ENCODE measurements around the gene LEPR.
A peak's percentile ranks its signal among the peaks of the same experiment; 100 is the strongest.

The LEPR gene

DNA sequence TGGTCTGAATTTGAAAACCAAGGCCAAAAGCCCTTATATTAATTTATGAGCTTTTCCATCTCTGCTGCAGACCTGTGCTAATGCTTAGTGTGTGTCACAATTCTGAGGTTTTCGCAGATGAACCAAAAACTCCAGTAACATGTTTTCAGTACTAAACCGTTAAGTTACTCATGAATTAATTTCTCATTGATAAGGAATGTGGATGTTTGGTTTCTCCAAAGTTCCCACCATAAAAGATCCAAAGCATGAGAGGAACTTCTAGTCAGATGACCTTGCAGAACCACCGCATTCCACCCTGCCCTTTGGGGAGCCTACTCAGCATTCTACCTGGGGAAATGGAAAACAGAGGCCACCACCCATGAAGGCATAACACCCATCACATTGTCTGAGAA is 7.5 kb upstream of the LEPR start:
- DNase-seq, result no peak

DNA sequence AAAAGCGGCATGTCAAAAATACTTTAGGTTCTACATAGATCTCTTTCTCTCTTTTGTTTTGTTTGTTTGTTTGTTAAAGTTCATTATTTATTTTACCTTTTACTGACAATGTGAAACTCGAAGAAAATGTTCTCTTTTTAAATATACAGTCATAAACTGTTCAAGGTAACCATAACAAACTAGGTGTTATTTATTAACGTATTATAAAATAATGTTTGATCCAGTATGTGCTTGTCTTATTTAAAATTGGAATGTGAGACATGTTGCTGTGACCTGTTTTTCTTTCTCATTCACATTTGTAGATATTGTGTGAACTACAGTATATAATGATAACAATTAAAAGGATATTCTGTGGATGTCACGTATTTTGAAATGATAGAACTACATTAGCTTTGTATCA is 5.9 kb upstream of the LEPR start:
- no peak for DNase-seq

DNA sequence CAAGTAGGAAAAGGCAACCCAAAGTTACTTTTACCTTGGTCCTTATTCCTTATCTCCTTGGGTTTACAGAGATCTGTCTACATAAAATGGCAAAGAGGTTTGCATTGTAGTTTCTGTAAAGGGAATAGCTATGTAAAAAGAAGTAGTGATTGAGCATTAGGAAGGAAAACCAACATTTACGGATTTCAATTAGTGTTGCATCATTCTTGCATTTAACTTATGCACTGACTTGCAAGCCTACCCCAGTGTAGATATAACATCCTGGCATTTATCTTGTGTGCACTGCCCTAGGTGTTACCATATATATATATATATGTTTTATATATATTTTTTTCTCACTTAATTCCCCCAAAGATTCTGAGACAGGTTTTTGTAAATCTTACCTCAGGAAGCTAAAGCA is 3.7 kb upstream of the LEPR start:
- DNase-seq, result no peak

DNA sequence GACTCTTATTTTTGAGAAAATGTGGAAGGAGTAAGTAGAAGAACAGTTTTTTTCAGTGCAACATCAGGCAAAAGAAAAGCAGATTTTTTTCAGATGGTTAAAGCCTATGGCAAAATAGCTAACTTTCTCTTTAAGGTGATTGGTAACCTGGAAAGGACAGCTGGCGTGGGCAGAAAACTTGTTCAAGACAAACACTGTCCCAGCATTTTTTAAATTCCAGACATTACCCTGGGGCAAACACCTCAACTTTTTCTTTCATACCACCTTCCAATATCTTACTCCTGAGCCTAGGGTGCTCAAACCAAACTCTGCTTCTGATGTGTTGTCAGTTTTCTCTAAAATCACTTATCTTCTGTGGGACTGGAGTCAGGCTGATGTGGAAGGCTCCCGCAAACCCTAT is 2.7 kb upstream of the LEPR start:
- DNase-seq, result no peak

DNA sequence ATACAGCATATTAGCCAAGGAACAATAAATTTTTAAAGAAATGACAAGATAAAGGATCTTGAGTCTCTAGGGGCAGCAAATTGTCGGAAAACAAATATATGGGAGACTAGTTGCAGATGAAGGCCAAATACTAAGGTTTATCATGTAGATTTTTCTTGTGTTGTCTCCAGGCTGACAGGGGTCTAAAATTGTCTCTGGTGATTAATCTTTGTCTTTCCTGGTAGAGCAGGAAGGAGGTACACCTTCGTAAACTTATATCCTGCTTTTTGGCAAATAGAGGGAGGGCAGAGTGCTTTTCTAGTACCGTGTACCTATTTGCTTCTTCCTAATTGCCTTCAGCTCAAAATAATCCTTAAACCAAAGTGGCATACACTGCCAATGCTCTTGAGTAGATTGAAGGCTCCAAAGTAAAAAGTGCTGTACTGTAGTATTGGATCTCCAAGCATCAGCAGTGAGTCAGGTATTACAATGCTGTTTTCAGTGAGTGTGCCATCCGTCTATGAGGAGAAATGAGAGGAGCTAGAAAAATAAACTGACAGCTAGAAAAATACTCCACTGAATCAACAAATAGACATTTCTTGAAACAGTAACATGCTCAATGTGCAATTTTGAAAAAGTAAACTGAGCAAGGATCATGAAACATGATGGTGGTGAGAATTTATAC is 1.8 kb upstream of the LEPR start:
- DNase-seq, result no peak

DNA sequence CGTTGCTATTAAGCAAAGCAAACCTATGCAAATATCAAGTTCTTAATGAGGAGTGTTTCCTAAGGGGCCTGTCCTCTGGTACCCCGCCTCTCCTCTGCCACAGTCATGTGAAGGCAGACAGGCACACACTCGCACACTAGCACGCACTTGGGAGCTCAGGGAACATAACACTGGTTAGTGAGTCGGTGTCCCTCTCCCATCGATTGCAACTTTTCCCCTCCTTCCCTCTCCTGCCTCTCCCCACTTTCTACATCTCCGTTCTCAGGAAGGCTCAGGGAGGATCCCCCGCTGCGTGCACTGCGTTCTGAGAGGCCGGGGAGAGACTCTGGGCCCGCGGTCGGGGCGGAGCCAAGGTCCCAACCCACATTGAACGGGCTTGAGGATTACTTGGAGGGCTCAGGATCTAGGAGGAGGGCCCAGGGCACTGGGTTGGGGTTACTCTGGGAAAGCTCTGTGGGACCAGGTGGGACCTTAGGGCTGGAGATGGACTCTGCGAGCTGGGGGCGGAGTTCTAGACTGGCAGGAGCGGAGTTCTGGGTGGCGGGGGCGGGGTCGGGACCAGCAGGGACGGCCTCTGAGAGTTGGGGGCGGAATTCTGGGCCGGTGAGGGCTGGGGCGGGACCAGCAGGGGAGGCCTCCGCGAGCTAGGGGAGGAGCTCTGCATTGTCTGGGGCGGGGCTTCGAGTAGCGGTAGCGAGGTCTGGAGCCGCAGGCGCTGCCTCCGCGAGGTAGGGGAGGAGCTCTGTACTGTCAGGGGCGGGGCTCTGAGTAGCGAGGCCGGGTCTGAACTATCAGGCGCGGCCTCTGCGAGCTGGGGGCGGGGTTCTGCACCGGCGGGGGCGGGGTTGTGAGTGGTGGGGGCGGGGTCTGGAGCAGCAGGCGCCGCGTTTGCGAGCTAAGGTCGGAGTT is 533 bp upstream of the LEPR start:
- DNase-seq, result peak; percentile 98

DNA sequence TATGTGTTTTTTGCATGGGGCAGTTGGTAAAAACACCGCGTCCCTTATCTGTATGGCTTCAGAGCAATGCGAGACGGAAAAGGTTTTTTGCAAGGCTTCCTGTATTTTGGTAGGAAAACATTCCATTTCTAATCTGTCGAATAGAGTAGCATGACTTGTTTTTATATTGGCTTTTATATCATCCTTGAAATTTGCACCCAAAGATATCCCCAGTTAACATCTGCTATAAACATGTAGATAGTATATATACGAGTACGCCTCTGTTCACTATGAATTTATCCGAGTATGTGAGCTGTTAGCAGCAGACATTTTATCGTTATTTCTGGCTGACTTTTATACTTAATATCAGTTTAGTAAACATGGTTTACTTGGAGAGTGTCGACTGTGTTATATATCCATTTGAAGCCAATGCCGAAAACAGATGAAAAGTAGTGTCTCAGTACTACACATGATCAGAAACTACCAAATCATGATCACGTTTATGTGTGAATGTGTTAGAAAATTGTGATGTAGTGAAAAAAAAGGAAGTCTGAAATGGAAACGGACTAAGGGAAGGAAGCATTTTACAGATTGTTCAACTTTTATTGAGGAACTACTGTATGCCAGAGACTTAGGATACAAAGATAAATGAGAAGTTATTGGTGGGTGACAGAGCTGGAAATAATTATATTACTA is 1.0 kb downstream of the LEPR start:
- DNase-seq, result no peak

DNA sequence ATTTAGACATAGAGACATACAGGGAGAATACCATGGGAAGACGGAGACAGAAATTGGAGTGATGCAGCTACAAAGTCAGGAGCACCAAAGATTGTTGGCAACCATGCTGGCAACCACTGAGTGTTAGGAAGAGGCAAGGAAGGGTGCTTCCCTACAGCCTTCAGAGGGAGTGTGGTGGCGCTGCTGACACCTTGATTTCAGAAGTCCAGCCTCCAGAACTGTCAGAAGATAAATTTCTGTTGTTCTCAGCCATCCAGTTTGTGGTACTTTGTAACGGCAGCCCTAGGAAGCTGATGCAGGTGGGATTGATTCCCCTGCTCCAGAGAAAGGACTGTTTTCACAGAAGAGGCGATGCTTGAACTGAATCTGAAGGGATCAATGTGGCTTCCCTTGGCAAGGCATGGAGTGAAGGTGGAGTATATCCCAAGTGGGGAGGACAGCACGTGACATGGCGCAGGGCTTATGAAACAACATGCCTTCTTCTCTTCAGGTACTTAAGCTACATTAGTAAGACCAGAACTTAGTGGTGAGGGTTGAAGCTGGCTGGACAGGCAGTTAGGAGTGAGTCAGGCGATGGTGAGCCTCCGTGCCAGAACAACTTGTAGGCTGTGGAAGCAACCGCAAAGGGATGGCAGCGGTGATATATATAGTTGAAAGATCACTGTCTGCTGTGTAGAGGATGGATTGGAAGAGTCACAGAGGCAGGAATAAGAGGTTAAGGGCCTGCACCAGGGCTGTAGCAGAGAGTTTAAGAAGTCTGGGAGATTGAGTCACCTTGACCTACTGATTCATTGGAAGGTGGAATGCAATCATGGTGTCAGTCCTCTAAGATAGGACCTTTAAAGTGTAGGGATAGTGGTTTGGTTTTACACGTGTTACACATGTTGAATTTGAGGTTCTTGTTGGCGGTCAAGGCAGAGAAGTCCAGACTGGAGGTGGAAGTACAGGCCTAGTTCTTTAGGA is 2.1 kb downstream of the LEPR start:
- no peak for DNase-seq

DNA sequence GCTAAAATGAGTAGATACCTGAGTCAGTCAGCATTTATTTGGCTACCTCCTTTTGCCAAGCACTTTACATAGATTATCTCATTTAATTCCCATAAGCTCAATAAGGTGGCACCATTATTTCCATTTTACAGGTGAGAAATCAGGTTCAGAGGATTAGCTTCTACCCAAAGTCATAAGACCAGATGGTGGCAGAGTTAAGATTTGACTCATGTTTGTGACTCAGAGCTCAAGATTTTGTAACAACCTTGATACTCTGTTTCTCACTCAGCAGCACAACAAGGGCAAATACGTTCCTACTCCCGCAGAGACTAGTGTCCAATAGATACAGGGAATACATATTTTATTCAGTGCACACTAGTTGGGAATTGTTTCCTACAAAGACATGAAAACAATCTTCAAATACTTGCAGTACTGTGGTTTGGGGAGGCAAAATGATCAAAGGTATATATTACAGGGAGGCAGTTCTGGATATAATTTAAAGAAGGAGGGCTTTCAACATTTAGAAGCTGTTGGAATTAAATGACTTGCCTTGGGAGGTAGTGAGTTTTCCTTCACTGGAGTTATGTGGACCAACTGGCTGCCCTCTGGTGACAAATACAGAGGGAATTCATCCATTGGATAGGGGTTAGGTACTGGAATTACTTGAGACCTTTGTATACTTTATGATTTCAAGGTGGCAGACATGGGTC is 3.6 kb downstream of the LEPR start:
- no peak for DNase-seq

DNA sequence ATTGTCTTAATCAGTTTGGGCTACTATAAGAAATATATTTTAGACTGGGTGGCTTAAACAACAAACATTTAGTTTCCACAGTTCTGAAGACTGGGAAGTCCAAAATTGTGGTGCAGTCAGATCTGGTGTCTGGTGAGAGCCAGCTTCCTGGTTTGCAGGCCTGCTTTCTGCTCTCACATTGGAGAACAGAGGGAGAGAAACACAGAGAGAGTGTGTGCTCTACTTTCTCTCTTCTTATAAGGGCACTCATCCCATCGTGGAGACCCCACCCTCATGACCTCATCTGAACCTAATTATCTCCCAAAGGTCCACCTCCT is 4.1 kb downstream of the LEPR start:
- no peak for DNase-seq

DNA sequence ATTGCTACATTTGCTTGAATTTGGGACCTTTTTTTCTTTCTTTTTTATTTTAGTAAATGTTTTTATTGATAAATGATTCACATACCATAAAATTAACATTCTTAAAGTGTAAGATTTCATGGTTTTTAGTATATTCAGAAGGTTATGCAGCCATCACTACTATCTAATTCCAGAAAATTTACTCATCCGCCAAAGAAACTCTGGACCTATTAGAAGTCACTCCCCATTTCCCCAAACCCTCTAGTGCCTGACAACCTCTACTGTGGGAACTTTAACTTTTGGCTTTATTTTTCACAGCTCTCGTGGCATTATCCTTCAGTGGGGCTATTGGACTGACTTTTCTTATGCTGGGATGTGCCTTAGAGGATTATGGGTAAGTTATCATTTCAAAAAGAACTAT is 4.5 kb downstream of the LEPR start:
- DNase-seq, result no peak

DNA sequence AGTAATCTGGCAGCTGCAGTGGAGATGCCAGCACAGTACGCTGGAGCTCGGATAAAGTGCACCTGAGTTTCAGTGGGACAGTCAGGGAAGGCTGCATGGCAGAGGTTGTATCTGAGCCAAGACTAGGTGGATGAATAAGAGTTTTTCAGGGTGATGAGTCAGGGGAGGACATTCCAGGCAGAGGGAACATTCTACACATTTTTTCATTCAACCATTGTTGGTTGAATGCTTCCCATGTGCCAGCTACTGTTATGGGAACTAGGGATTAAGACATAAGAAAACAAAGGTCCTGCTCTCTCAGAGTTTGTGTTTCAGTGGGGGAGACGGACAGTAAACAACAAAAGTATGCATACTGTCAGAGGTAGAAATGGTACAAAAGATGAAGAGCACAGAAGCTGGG is 5.2 kb downstream of the LEPR start:
- DNase-seq, result no peak

DNA sequence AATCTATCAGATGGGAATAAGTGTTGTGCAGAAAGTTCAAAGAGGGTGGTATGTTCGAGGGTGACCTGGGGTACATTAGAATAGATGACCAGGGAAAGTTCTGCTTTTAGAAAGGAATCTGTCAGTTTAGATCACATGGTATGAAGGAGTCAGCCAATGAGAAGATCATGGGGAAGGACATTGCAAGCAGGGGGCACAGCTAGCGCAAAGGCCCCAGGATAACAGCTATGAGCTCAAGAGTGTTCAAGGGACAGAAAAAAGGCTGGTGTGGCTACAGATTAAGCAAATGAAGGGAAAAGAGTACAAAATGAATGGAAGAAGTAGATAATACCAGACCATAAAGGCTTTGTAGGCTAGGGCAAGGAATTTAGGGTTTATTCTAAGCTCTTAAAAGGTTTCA is 8.6 kb downstream of the LEPR start:
- DNase-seq, result no peak

DNA sequence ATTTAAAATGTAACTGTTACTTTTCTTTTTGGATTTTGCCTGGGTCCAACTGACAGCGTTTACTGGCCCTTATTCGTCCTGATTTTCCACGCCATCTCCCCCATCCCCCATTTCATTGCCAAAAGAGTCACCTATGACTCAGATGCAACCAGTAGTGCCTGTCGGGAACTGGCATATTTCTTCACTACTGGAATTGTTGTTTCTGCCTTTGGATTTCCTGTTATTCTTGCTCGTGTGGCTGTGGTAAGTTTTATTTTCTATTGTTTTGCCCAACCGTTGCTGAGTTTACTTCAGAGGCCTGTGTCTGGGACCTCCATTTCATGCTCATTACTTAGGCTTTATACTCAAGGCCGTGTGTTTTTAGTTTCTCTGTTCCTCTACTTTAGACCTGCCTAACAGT is 9.3 kb downstream of the LEPR start:
- no peak for DNase-seq

DNA sequence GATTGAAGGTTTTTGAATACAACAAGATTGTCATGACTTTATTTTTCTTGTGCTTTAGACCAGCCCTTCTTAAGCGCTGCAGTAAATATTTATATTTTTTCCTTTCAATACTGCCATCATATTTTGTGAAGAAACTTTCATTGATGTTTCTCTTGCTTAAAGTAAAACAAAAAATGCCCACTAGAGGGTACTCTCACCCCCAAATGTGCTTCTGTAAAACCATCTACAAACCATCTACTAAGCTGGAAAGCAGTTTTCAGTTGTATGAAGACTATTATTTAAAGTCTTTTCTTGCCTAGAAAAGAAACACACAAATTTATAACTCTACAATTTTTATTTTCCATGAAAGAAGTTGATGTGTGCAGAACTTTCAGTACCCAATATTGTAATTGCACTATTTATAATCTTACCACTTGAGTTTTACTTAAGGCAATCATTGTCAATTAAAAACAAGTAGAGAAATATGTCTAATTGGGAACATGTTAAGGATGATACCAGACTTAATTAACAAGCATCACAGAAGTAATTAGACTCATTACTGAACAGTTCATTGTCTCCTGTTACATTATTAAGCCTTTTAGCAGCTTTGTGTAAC is 10.7 kb downstream of the LEPR start:
- DNase-seq, result no peak

DNA sequence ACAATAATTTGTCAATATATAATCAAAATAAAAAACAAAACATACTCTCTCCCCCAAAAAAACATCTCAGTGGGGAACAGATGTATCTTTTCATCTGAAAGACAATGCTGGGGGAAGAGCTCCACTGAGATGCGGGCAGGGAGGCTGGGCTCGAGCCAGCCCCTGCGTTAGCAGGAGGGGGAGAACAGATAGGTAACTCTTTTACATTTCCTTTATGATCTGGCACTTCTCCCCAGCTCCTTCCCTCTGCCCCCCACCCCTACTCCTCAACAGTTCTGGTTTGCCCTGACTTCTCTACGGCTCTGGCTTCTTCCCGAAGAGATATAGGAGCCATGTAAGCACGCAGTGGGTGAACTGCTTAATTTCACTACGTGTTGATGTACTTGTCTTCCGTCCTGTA is 12.4 kb downstream of the LEPR start:
- DNase-seq, result no peak

DNA sequence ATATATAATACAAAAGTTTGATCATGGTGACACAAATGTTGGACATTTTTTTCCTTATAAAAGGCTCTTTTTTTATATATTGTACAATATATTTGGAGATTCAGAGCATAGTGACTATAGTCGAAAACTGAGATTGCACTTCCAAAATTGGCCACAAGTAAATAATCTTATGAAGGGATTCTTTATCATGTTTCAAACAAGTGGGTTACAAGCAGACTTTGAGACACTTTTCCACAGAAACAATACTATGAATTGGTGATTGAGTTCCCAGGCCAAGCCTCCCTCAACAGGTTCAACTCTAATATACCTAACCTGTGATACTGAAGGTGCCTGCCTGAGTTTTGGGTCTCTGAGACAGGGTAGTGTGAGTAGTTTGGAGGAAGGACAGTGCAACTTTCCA is 13.8 kb downstream of the LEPR start:
- no peak for DNase-seq

DNA sequence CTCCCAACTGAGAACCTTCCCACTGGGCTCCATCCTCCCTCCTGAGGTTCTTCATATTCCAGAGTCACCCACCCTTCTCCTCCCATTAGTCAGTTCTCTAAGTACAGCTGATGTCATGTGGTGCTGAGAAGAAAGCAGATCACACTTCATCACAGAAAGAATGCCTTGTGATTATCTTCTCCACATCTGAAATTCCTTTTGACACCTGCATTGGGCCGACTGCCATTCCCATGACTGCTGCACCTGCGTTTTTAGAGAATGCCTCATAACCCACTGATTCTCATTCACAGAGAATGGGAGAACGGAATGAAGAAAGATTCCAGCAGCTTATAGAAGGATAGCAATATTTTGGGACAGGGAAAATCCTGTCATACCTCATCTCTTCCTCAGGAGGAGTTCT is 14.3 kb downstream of the LEPR start:
- DNase-seq, result no peak

DNA sequence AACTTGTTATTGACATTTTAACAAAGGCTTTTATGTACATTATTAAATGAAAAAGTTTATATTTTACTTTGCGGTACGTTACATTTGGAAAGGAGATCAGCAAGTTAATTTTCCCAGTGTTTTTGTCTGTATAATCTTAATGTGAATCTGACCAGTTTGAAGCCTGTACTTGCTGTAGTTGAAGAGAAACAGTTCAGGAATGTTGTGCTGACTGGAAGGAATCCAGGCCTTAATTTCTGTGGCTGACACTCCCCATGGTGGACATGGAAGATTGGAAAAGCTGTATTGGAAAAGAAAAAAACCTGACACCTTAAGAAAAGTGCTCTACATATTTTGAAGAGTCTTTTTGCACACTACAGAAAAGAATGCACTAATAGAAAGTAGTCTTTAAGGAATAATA is 15.5 kb downstream of the LEPR start:
- no peak for DNase-seq

DNA sequence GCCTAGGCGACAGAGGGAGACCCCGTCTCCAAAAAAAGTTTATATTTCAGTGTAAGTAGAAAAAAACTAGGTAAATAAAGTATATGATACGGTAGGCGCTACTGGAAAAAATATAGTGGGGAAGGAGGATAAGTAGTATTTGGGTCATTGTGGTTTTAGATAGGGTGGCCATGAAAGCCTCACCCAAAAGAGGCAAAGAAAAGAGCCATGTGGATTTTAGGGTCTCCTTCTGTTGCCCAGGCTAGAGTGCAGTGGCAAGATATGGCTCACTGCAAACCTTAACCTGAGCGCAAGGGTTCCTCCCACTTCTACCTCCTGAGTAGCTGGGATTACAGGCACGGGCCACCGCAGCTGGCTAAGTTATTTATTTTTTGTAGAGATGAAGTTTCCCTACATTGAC is 17.1 kb downstream of the LEPR start:
- DNase-seq, result no peak

DNA sequence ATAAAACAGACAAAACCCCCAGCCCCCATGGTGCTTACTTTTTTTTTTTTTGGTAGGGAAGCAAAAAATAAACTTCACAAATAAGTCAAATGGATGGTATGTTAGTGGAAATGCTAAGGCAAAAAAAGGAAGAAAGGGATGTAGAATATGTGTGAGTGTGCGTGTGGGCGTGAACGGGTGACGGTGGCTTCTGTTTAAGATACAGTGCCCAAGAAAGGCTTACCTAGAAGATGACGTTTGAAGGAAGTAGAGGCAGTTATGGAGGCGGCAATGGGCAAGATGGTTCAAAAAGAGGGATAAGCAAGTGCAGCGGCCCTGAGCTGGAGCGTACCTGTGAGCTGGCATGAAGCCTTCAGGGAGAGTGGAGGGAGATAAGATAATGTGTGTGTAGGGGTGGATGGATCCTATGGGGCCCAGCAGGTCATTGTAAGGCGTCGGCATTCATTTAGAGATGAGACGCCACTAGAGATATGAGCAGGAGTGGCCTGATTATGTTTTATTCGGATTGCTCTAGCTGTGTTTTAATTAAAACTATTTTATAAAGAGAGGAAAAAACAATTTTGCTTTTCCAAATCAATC is 19.9 kb downstream of the LEPR start:
- DNase-seq, result no peak

DNA sequence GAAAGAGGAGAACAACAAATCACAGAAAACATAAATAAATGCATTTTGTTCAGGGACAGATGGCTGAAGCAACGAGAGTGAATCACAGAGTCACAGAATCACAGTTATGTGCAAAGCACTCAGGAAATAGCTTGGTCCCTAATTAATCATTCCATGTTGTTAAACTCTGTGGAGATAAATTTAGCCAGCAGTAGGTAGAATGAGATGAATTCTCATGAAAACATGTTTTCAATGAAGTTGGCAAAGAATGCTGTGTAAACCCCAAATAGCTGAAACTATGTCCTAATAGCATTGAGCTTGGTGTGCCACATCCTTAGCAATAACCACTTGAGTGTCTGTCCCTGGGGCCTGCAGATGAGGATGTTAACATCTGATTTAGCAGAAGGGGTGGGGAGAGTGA is 20.4 kb downstream of the LEPR start:
- no peak for DNase-seq
